Prostate gland (tissue), 2 donors: Measurements from ENCODE around the gene BMP4. TPM values are rescaled to one million over a fixed set of nuclear protein-coding genes. Genes with fewer than 3 reads are reported as not detected.

ENCODE experiments used
- DNase-seq: peaks from one replicate; pipeline ENCODE4 v3.0.0-alpha.2; 2019; ENCODE audit warnings: low spot score
- H3K27ac ChIP-seq, 2 donors: fragments of 200-600 bp; sonication (generic); 2 replicates each; pipeline ENCODE4 v1.5.1; 2017 to 2019
- H3K27me3 ChIP-seq: fragments of 200-600 bp; sonication (generic); replicated peaks from 2 replicates; pipeline ENCODE4 v1.5.1; 2019; ENCODE audit not compliant: insufficient read depth
- H3K36me3 ChIP-seq, 2 donors: fragments of 200-600 bp; sonication (generic); 1 replicate in 1 of 2; 2 replicates in 1 of 2; pipeline versions ENCODE4 v1.5.1 to v1.8.1; 2017 to 2019
- H3K4me1 ChIP-seq: fragments of 200-600 bp; sonication (generic); replicated peaks from 2 replicates; pipeline ENCODE4 v1.5.1; 2019
- H3K4me3 ChIP-seq, 2 donors: fragments of 200-600 bp; sonication (generic); 2 replicates each; pipeline ENCODE4 v1.5.1; 2017 to 2019
- H3K9me3 ChIP-seq: fragments of 200-600 bp; sonication (generic); 2 replicates; pipeline ENCODE4 v1.5.1; 2017
- POLR2A ChIP-seq: fragments of 450-650 bp; IDR thresholded peaks from one replicate; pipeline ENCODE4 v1.6.1; 2016; ENCODE audit warnings: antibody characterized with exemption, mild to moderate bottlenecking
- POLR2AphosphoS5 ChIP-seq: sonication (generic); formaldehyde crosslinking; IDR thresholded peaks from one replicate; pipeline ENCODE4 v1.6.1; 2017; ENCODE audit warnings: antibody characterized with exemption
- WGBS: methylation state at CpG from one replicate; pipeline ENCODE4 v1.1.5; 2018; 5-methylcytosine and 5-hydroxymethylcytosine counted together
- intact Hi-C: fragments of 100-400 bp; cut with DNase I; formaldehyde crosslinking; loops from one replicate; pipeline ENCODE4 v1.14.2; 2022
- total RNA-seq, 2 donors: library from RNA; depleted of rRNA; stranded (reverse); fragments of >200 nt; gene quantifications; one replicate each; pipeline ENCODE4 v1.1.0, GENCODE V29; 2016
- TF ChIP-seq, protein P1 (sequence below), 4 experiments: fragments of 200-600 bp in 2 of 4; fragments of 450-650 bp in 2 of 4; sonication (generic) in 2 of 4; IDR thresholded peaks; 1 replicate in 3 of 4; 2 replicates in 1 of 4; pipeline ENCODE4 v1.5.1; 2016 to 2019; ENCODE audit warnings: antibody characterized with exemption in 4 of 4, mild to moderate bottlenecking in 2 of 4, moderate library complexity in 2 of 4

BMP4 gene
- total RNA-seq, 2 donors from 2014 or later = 8.8 to 11.2 TPM

DNA sequence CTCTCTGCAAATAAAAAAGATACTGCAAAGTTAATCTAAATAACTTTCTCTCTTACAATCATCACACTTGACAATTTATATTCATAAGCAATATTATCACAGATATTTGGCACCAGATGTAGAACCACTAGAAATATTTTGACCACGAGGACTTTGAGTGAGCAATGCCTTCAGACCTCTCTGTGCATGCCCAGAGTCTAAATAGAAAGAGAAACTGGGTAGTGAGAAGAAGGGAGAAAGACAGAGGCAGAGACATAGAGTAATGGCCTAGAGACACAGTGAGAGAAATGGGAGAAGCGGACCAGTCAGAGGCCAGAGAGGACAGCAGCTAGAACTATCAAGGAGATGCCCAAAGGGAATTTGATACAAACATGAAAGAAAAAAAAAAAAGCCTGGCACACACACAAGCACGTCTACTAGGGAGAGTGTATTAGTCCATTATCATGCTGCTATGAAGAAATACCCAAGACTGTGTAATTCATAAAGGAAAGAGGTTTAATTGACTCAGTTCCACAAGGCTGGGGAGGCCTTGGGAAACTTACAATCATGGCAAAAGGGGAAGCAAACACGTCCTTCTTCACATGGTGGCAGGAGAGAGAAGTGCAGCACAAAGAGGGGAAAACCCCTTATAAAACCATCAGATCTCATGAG is 41.1 kb downstream of the BMP4 start:
- no peak for DNase-seq
- Histone ChIP-seq H3K36me3 (no peaks in the 10 kb centered on the region), H3K27me3 (no peaks in the 10 kb centered on the region), H3K4me3 (no peak overlapping the region), H3K9me3 (no peaks in the 10 kb centered on the region), H3K4me1 (no peaks in the 10 kb centered on the region), H3K27ac (no peak overlapping the region)
- 68% methylated on average over 4 of the region's 4 CpGs for WGBS
- intact Hi-C loops = no loop called here
- TF ChIP-seq POLR2A = no peak
- no peak for TF ChIP-seq POLR2AphosphoS5
- TF ChIP-seq, protein P1, sequence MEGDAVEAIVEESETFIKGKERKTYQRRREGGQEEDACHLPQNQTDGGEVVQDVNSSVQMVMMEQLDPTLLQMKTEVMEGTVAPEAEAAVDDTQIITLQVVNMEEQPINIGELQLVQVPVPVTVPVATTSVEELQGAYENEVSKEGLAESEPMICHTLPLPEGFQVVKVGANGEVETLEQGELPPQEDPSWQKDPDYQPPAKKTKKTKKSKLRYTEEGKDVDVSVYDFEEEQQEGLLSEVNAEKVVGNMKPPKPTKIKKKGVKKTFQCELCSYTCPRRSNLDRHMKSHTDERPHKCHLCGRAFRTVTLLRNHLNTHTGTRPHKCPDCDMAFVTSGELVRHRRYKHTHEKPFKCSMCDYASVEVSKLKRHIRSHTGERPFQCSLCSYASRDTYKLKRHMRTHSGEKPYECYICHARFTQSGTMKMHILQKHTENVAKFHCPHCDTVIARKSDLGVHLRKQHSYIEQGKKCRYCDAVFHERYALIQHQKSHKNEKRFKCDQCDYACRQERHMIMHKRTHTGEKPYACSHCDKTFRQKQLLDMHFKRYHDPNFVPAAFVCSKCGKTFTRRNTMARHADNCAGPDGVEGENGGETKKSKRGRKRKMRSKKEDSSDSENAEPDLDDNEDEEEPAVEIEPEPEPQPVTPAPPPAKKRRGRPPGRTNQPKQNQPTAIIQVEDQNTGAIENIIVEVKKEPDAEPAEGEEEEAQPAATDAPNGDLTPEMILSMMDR (IDR thresholded peaks at IDR 0.05) = no peak

DNA sequence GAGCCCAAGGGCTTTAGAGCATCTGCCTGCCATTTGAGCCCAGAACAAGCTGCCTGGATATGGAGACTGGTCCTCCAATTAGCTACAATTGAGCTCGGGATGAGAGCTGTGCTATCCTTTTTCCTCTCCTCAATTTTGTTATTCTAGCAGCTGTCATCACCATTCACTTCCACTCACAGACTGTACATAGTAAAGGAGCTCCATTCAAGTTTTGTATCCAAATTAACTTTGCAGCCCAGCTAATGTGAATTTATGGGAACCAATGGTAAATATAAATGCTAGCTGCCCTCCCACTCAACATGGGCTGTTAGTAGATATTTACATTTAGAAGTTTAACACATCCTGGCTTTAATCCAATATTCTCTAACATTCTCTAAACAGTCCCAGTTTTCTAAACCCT is 44.6 kb downstream of the BMP4 start:
- 40% methylated on average over 1 of the region's 1 CpG for WGBS
- H3K4me3 ChIP-seq = no peak overlapping the region
- no peaks in the 10 kb centered on the region for H3K27me3 ChIP-seq
- H3K4me1 ChIP-seq = no peaks in the 10 kb centered on the region
- intact Hi-C loops = no loop called here
- H3K9me3 ChIP-seq = no peaks in the 10 kb centered on the region
- TF ChIP-seq POLR2AphosphoS5 = no peak
- no peak for TF ChIP-seq POLR2A
- TF ChIP-seq, protein P1 (IDR thresholded peaks at IDR 0.05) = no peak
- no peak overlapping the region for H3K27ac ChIP-seq
- H3K36me3 ChIP-seq = no peaks in the 10 kb centered on the region
- DNase-seq = no peak

DNA sequence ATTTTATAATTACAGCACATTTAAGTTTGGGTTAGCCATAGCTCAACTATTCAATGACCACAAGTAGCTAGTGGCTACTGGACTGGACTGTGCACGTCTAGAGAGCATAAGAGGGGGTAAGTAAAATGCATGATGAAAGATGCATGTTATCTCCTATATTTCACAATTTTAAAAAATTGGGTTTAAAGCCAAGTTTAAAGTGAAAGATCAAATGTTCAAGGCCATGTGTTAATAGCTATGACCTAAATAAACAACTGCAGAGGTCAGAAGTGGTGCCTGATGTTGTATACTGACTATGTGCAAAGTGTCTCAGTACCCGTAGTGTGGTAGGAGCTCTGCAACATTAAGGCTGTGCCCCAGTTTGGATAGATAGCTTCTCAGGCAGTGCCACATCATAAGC is 48.2 kb downstream of the BMP4 start:
- TF ChIP-seq POLR2AphosphoS5 (no peak), POLR2A (no peak)
- TF ChIP-seq, protein P1 (IDR thresholded peaks at IDR 0.05) = no peak
- WGBS = 74% methylated on average over 2 of the region's 2 CpGs

DNA sequence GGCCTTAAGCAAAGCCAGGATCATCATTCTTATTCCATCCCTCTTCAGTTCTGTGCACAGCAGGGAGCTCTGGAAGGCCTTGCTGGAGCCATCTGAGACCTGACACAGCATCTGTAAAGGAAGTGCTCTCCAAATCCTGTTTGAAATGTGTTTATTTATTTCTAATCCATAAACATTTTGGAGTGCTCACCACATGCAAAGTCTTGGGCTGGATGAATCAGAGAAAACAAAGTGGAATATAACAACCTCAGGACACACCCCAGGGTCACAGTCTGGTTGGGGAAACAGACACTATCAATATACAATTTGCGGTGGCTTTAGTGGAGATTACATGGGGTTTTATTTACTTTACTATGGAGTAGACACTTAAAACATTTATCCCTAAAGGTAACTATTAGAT is 54.3 kb downstream of the BMP4 start:
- 84% methylated on average over 1 of the region's 1 CpG for whole genome bisulfite sequencing
- no peaks in the 10 kb centered on the region for H3K36me3 ChIP-seq

More for the DNA sequence above, 48.2 kb downstream of the BMP4 start:
- Histone ChIP-seq H3K4me1 (no peaks in the 10 kb centered on the region), H3K9me3 (no peaks in the 10 kb centered on the region), H3K27me3 (no peaks in the 10 kb centered on the region), H3K27ac (no peak overlapping the region), H3K4me3 (no peak overlapping the region), H3K36me3 (no peaks in the 10 kb centered on the region)
- no peak for DNase-seq
- intact Hi-C loops = no loop called here

DNA sequence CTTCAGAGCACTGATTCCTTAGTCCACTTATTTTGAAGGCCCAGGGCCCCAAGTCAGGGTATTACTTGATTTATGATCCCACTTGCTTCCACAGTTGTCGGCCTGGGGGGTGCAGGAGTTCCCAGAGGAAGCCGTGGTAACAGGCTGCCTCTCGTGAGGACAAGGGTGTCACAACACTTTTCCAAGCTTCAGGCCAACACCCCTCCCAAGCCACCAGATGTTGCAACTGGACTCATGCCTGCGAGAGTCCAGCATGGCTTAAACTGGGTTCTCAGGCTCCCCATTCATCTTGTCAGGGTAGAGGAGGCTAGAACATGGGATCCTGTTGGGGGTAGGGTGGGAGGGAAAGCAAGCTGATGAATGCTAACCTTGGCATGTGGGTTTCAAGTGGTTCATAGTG is 56.1 kb downstream of the BMP4 start:
- Histone ChIP-seq H3K27ac (no peak overlapping the region), H3K4me1 (no peaks in the 10 kb centered on the region), H3K36me3 (no peaks in the 10 kb centered on the region), H3K4me3 (no peak overlapping the region), H3K27me3 (no peaks in the 10 kb centered on the region), H3K9me3 (no peaks in the 10 kb centered on the region)
- intact Hi-C loops = no loop called here
- TF ChIP-seq, protein P1 (IDR thresholded peaks at IDR 0.05) = no peak
- TF ChIP-seq POLR2AphosphoS5 = no peak
- no peak for DNase-seq
- 65% methylated on average over 4 of the region's 4 CpGs for WGBS

More for the DNA sequence above, 54.3 kb downstream of the BMP4 start:
- Histone ChIP-seq H3K27ac (no peak overlapping the region), H3K4me3 (no peak overlapping the region), H3K27me3 (no peaks in the 10 kb centered on the region), H3K4me1 (no peaks in the 10 kb centered on the region), H3K9me3 (no peaks in the 10 kb centered on the region)
- DNase-seq = no peak
- no peak for TF ChIP-seq POLR2A
- TF ChIP-seq POLR2AphosphoS5 = no peak
- TF ChIP-seq, protein P1 (IDR thresholded peaks at IDR 0.05) = no peak
- intact Hi-C loops = no loop called here
